PC-9 (cell line): ENCODE data around the gene RPS27.

ENCODE experiments used
- CTCF ChIP-seq: fragments of 200-600 bp; sonication (generic); conservative IDR thresholded peaks from 2 replicates; pipeline ENCODE4 v1.6.1; 2017; ENCODE audit warnings: mixed run types, antibody characterized with exemption, mild to moderate bottlenecking, moderate library complexity
- EZH2 ChIP-seq: fragments of 200-600 bp; sonication (generic); IDR thresholded peaks from 2 replicates; pipeline ENCODE4 v1.8.0; 2017; ENCODE audit warnings: antibody characterized with exemption, low read depth

DNA sequence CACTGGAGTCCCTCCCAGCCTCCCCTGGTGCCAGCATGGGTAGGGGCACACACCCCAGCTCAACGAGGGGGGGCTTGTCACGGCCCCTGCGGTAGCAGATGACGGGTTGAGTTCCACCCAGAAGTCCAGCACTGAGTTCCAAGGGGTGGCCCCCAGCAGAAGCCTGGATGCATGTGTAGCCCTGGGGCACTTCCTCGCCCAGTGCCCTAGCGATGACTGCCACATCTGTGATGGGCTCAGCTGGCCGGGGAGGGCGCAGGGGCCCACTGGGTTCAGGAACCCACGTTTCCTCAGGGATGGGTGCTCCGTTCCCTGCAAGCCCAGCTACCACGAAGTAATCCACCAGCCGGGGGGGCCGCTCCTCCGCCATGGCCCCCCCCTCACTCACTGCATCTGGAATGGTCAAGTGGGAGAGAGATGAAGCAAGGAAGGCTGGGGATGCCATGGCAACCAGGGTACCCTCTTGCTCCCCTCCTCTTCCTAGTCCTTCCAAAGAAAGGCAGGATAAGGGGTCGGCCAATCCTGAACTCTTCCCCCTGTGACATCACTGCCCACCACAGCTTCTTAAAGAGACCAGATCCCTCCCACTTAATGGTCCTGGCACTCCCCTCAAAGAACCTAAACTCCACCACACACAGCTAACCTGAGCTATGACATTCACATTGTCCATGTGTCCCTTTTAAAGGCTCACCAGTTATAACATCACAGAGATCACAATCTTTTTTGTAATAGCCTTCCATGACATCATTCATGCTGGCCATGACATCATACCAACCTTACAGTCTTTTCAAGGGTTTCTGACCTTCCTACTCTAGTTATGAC lies 46.3 kb upstream of the RPS27 start:
- TF ChIP-seq CTCF (no peak), EZH2 (no peak)
